Coronary artery (tissue), 2 donors: ENCODE results near the gene FAM83F.

ENCODE experiments used
- DNase-seq: peaks from one replicate; pipeline ENCODE4 v3.0.0-alpha.2; 2017; ENCODE audit warnings: low spot score
- H3K27ac ChIP-seq, 2 donors: fragments of 200-600 bp; sonication (generic); one replicate each; pipeline ENCODE4 v1.5.1; 2016 to 2019
- H3K4me3 ChIP-seq: fragments of 200-600 bp; sonication (generic); 2 replicates; pipeline ENCODE4 v1.5.1; 2016; ENCODE audit warnings: mild to moderate bottlenecking, moderate library complexity
- TF ChIP-seq, protein P1 (sequence below): fragments of 200-600 bp; sonication (generic); IDR thresholded peaks from one replicate; pipeline ENCODE4 v1.5.1; 2019; ENCODE audit warnings: antibody characterized with exemption

The FAM83F gene

DNA sequence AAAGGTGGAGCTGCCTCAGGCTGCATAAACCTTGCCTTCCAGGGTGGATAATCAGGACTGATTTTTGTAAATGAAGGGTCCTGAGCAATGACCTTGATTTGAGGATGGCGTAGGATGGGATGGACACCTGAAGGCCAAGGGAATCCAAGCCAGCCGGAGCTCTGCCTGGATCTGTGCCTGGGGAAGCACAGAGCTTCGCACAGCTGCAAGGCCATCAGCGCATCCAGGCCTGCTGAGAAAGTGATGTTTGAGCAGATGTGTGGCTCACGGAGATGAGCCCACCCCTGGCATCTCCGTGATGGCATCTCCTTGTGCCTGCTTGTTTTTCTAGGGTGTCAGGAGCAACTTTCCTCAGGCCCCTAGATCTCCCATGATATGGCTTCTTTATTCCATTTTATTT, 23.3 kb downstream of the FAM83F start:
- Histone ChIP-seq H3K27ac (no peak overlapping the region), H3K4me3 (no peak overlapping the region)
- TF ChIP-seq, protein P1, sequence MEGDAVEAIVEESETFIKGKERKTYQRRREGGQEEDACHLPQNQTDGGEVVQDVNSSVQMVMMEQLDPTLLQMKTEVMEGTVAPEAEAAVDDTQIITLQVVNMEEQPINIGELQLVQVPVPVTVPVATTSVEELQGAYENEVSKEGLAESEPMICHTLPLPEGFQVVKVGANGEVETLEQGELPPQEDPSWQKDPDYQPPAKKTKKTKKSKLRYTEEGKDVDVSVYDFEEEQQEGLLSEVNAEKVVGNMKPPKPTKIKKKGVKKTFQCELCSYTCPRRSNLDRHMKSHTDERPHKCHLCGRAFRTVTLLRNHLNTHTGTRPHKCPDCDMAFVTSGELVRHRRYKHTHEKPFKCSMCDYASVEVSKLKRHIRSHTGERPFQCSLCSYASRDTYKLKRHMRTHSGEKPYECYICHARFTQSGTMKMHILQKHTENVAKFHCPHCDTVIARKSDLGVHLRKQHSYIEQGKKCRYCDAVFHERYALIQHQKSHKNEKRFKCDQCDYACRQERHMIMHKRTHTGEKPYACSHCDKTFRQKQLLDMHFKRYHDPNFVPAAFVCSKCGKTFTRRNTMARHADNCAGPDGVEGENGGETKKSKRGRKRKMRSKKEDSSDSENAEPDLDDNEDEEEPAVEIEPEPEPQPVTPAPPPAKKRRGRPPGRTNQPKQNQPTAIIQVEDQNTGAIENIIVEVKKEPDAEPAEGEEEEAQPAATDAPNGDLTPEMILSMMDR = no peak
- no peak for DNase-seq

DNA sequence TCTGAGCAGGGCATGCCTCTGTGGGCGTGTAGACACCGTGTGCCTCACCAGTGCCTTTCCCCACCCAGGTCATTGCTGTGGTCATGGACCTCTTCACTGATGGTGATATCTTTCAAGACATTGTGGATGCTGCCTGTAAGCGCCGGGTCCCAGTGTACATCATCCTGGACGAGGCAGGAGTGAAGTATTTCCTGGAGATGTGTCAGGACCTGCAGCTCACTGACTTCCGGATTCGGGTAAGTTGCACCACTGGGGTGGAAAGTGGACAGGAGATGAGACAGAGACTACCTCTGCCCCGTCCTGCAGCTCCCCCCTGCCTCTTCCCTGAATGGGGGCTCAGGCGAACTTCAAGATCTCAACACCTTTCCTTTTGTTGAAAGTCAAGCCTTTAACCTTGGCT, 24.3 kb downstream of the FAM83F start:
- no peak for DNase-seq
- no peak overlapping the region for H3K4me3 ChIP-seq
- TF ChIP-seq, protein P1 = no peak
- H3K27ac ChIP-seq = no peak overlapping the region

DNA sequence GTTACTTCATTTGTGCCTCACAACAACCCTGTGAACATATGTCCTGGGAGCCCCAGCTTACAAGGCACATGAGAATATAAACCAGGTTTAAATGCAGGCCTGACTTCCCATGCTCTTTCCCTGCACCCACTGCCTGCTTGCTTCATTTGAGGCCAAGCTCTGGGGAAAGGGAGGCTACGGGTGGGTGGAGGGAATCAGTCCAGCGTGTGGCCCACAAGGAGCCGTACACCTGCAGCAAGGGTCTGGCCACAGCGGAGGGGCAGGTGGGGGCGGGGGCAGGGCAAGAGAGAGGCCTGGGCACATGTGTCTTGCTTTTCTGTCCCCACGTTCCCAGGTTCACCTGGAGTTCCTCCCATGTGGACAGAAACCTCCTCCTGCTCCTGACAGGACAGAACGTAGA, 26.2 kb downstream of the FAM83F start:
- TF ChIP-seq, protein P1 = no peak
- H3K4me3 ChIP-seq = no peak overlapping the region
- DNase-seq = no peak
- no peak overlapping the region for H3K27ac ChIP-seq

DNA sequence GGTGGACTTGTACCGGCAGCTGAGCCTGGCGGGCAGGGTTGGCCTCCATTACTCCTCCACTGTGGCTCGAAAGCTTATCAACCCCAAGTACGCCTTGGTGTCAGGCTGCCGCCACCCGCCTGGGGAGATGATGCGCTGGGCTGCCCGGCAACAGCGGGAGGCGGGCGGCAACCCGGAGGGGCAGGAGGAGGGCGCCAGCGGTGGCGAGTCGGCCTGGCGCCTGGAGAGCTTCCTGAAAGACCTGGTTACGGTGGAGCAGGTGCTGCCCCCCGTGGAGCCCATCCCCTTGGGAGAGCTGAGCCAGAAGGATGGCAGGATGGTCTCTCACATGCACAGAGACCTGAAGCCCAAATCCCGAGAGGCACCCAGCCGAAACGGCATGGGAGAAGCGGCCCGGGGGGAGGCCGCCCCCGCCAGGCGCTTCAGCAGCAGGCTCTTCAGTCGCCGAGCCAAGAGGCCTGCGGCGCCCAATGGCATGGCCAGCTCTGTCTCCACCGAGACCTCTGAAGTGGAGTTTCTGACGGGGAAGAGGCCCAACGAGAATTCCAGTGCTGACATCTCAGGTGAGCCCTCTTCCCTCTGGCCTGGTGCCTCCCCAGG, 26.7 kb downstream of the FAM83F start:
- no peak overlapping the region for H3K4me3 ChIP-seq
- TF ChIP-seq, protein P1 = no peak
- no peak overlapping the region for H3K27ac ChIP-seq
- DNase-seq = no peak

DNA sequence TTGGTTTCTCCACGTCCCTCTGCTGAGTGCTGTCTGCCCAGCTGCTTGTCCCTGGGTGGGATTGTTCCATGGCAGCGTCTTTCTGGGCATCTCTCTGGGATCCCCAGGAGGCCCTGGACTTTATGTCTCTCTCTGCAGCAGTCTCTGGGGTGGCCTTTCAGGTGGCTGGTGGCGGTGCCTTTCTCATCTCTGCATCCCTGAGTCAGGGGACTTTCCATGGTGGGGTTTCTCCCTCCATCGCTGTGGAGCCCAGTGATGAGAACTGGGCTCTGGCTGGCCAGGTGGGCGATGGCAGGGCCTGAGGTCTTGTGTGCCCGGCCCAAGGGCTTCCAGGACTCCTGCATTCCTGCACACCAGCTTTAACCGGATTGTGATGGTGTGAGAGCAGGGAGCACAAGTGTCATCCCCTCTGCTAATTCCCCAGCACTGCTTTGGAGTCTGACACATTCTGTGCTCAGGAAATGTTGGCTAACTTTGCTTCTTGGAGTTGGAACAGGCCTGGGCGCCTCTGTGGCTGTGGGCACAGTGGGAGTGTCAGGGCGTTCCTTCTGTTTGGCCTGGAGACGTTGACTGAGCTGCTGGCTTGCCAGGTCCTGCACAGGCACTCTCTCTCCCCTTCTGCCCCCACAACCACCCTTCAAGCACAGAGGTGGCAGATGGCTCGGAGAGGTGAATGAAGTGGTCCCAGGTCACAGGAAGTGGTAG, 27.9 kb downstream of the FAM83F start:
- no peak for DNase-seq

DNA sequence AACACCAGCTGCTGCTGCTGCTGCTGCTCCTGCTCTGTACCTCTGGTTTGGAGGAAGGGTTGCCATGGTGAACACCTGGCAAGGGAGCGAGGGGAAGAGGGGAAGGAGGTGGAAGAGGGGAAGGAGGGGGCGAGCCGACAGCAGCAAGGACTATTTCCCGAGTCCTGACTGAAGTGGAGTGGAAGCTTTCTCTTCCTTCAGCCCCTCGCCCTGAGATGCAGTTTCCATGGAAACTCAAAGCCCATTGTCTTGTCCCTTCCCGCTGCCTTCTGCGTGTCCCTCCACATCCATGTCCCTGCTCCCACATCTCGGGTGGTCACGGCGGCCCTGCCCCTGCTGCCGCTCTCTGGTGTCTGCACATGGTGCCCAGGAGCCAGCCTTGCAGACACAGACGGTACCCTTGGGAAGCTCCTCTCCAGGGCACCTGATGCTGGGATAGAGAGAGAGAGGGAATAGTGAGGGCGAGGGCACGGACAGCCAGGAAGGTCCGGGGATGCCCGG, 28.6 kb downstream of the FAM83F start:
- TF ChIP-seq, protein P1 = no peak
- DNase-seq = no peak
- H3K4me3 ChIP-seq = no peak overlapping the region
- H3K27ac ChIP-seq = no peak overlapping the region

More for the DNA sequence above, 27.9 kb downstream of the FAM83F start:
- Histone ChIP-seq H3K4me3 (no peak overlapping the region), H3K27ac (no peak overlapping the region)
- TF ChIP-seq, protein P1 = no peak
